GM18951 (cell line): ENCODE results near the gene TP53TG5.

ENCODE experiments used
- POLR2A ChIP-seq: IDR thresholded peaks from 4 replicates; pipeline ENCODE4 v1.6.1; 2011; ENCODE audit warnings: mild to moderate bottlenecking; ENCODE audit not compliant: insufficient read length, insufficient read depth; ENCODE audit errors: extremely low read depth
- in situ Hi-C: fragments of 300-500 bp; cut with MboI; formaldehyde crosslinking; loops from one replicate; pipeline ENCODE4 v1.12.0; 2022; ENCODE audit warnings: low sequenced_read_pairs, mixed read lengths, inconsistent platforms; ENCODE audit not compliant: unreplicated experiment

TP53TG5 gene

GRCh38 chr20:45344168-45344860 lies 33.8 kb downstream of the TP53TG5 start:
- in situ Hi-C loops: loop anchor here (25.0 kb wide), 1 partner anchor 443 kb away; the partner anchor contains the start of genes DNTTIP1 and WFDC3
- no peak for TF ChIP-seq POLR2A

- in situ Hi-C loops: loop anchor here (25.0 kb wide), 1 partner anchor 444 kb away; the partner anchor contains the start of genes DNTTIP1 and WFDC3
- TF ChIP-seq POLR2A: no peak
Observed at GRCh38 chr20:45343532-45344167, 34.5 kb downstream of the TP53TG5 start.

- in situ Hi-C loops: loop anchor here (25.0 kb wide), 1 partner anchor 444 kb away; the partner anchor contains the start of genes DNTTIP1 and WFDC3
- TF ChIP-seq POLR2A: no peak
Observed at GRCh38 chr20:45342855-45343531, 35.1 kb downstream of the TP53TG5 start.

GRCh38 chr20:45341939-45342854 lies 35.9 kb downstream of the TP53TG5 start:
- in situ Hi-C loops: loop anchor here (25.0 kb wide), 1 partner anchor 445 kb away; the partner anchor contains the start of genes DNTTIP1 and WFDC3
- no peak for TF ChIP-seq POLR2A

GRCh38 chr20:45341579-45341938 lies 36.6 kb downstream of the TP53TG5 start:
- TF ChIP-seq POLR2A: no peak
- in situ Hi-C loops: loop anchor here (25.0 kb wide), 1 partner anchor 446 kb away; the partner anchor contains the start of genes DNTTIP1 and WFDC3

- in situ Hi-C loops: loop anchor here (25.0 kb wide), 1 partner anchor 446 kb away; the partner anchor contains the start of genes DNTTIP1 and WFDC3
- no peak for TF ChIP-seq POLR2A
Observed at GRCh38 chr20:45340951-45341350, 37.2 kb downstream of the TP53TG5 start.

GRCh38 chr20:45340236-45340847 lies 37.8 kb downstream of the TP53TG5 start:
- no peak for TF ChIP-seq POLR2A
- in situ Hi-C loops: loop anchor here (25.0 kb wide), 1 partner anchor 447 kb away; the partner anchor contains the start of genes DNTTIP1 and WFDC3

GRCh38 chr20:45339799-45340198 lies 38.3 kb downstream of the TP53TG5 start:
- TF ChIP-seq POLR2A: no peak
- in situ Hi-C loops: loop anchor here (25.0 kb wide), 1 partner anchor 448 kb away; the partner anchor contains the start of genes DNTTIP1 and WFDC3

- no peak for TF ChIP-seq POLR2A
- in situ Hi-C loops: loop anchor here (25.0 kb wide), 1 partner anchor 448 kb away; the partner anchor contains the start of genes DNTTIP1 and WFDC3
Observed at GRCh38 chr20:45339084-45339483, 39.0 kb downstream of the TP53TG5 start.

- TF ChIP-seq POLR2A: no peak
- in situ Hi-C loops: loop anchor here (25.0 kb wide), 1 partner anchor 449 kb away; the partner anchor contains the start of genes DNTTIP1 and WFDC3
Observed at GRCh38 chr20:45338121-45339030, 39.7 kb downstream of the TP53TG5 start.
